Measurements from ENCODE around the gene PLXNA4. TPM values are rescaled to one million over a fixed set of nuclear protein-coding genes. Genes with fewer than 3 reads are reported as not detected.

Gene PLXNA4
- total and polyA plus RNA-seq, 9 of the 15 experiments (the other 6 are each of a cell fraction or from before 2014, with no cell fraction given): under 0.01 to 0.09 TPM; not detected in 7

- no peak for TF ChIP-seq ZNF146 (CRISPR knock-in tag; IDR thresholded peaks at IDR 0.05; ENCODE audit: unreplicated experiment)
- no peak for TF ChIP-seq ZNF668 (CRISPR knock-in tag; IDR thresholded peaks at IDR 0.05)
- TF ChIP-seq ZBTB1 (CRISPR knock-in tag; IDR thresholded peaks at IDR 0.05; ENCODE audit: borderline replicate concordance, low read depth): no peak
- TF ChIP-seq HDAC3 (IDR thresholded peaks at IDR 0.05; ENCODE audit: borderline replicate concordance, partially characterized antibody): no peak
- no peak for TF ChIP-seq CBX2 (IDR thresholded peaks at IDR 0.05; ENCODE audit: insufficient read depth, low read length, poor library complexity, severe bottlenecking)
- TF ChIP-seq ELF1 (tag; IDR thresholded peaks at IDR 0.05): no peak
- TF ChIP-seq PKNOX1 (IDR thresholded peaks at IDR 0.05): no peak
- TF ChIP-seq ID3 (CRISPR knock-in tag; IDR thresholded peaks at IDR 0.05): no peak
- no peak for TF ChIP-seq ID3 (tag; IDR thresholded peaks at IDR 0.05)
- no peak for TF ChIP-seq PCBP1 (IDR thresholded peaks at IDR 0.05; ENCODE audit: low read depth, low read length, poor library complexity, severe bottlenecking)
- TF ChIP-seq ZNF507 (tag; conservative IDR thresholded peaks at IDR 0.05): no peak
- TF ChIP-seq SMARCB1 (IDR thresholded peaks at IDR 0.05; ENCODE audit: insufficient read length, low read depth): no peak
- no peak for TF ChIP-seq MITF (IDR thresholded peaks at IDR 0.05)
Observed at GRCh38 chr7:132499065-132499464, 77.2 kb downstream of the PLXNA4 start (continued).
